Measurements from ENCODE around the gene ZNF142. TPM values are rescaled to one million over a fixed set of nuclear protein-coding genes. Genes with fewer than 3 reads are reported as not detected.
A peak's percentile ranks its signal among the peaks of the same experiment; 100 is the strongest.

ZNF142 gene
- total and polyA plus RNA-seq, 9 of the 15 experiments (the other 6 are each of a cell fraction or from before 2014, with no cell fraction given): 0.50 to 26.1 (median 4.5) TPM

GRCh38 chr2:218671654-218672566 is 12.5 kb upstream of the ZNF142 start, which contains the start of the genes RNF25 and STK36 (continued):
- TF ChIP-seq BRD4 (IDR thresholded peaks at IDR 0.05) (no peak), HNRNPUL1 (IDR thresholded peaks at IDR 0.05; ENCODE audit: low read length) (no peak), KLF16 (IDR thresholded peaks at IDR 0.05) (no peak), JUNB (CRISPR knock-in tag; conservative IDR thresholded peaks at IDR 0.05) (no peak), ZNF140 (CRISPR knock-in tag; IDR thresholded peaks at IDR 0.05) (no peak), GATAD2A (IDR thresholded peaks at IDR 0.05) (no peak), ZNF551 (CRISPR knock-in tag; IDR thresholded peaks at IDR 0.05) (no peak), SMAD4 (CRISPR knock-in tag; conservative IDR thresholded peaks at IDR 0.05) (no peak; the same call in 1 of the 2 replicates), ZNF511 (CRISPR knock-in tag; IDR thresholded peaks at IDR 0.05) (no peak), GABPB1 (CRISPR knock-in tag; IDR thresholded peaks at IDR 0.05) (peak; percentile 94), C11orf30 (IDR thresholded peaks at IDR 0.05; ENCODE audit: low read depth) (peak; percentile 96), ZHX1 (conservative IDR thresholded peaks at IDR 0.05; ENCODE audit: low read length) (no peak), SRSF9 (IDR thresholded peaks at IDR 0.05; ENCODE audit: borderline replicate concordance, low read depth, low read length) (no peak), ZNF445 (CRISPR knock-in tag; IDR thresholded peaks at IDR 0.05; ENCODE audit: low read depth) (no peak), ATF1 (CRISPR knock-in tag; IDR thresholded peaks at IDR 0.05) (no peak), ATF1 (tag; IDR thresholded peaks at IDR 0.05) (peak; percentile 28; the same call in 1 of the 2 replicates), RBM39 (optimal IDR thresholded peaks at IDR 0.05; ENCODE audit: low read depth, low read length) (no peak), ZKSCAN3 (CRISPR knock-in tag; IDR thresholded peaks at IDR 0.05) (no peak)
- TF ChIP-seq, protein P1, sequence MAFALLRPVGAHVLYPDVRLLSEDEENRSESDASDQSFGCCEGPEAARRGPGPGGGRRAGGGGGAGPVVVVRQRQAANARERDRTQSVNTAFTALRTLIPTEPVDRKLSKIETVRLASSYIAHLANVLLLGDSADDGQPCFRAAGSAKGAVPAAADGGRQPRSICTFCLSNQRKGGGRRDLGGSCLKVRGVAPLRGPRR (CRISPR knock-in tag; IDR thresholded peaks at IDR 0.05): no peak
- TF ChIP-seq, protein P2, sequence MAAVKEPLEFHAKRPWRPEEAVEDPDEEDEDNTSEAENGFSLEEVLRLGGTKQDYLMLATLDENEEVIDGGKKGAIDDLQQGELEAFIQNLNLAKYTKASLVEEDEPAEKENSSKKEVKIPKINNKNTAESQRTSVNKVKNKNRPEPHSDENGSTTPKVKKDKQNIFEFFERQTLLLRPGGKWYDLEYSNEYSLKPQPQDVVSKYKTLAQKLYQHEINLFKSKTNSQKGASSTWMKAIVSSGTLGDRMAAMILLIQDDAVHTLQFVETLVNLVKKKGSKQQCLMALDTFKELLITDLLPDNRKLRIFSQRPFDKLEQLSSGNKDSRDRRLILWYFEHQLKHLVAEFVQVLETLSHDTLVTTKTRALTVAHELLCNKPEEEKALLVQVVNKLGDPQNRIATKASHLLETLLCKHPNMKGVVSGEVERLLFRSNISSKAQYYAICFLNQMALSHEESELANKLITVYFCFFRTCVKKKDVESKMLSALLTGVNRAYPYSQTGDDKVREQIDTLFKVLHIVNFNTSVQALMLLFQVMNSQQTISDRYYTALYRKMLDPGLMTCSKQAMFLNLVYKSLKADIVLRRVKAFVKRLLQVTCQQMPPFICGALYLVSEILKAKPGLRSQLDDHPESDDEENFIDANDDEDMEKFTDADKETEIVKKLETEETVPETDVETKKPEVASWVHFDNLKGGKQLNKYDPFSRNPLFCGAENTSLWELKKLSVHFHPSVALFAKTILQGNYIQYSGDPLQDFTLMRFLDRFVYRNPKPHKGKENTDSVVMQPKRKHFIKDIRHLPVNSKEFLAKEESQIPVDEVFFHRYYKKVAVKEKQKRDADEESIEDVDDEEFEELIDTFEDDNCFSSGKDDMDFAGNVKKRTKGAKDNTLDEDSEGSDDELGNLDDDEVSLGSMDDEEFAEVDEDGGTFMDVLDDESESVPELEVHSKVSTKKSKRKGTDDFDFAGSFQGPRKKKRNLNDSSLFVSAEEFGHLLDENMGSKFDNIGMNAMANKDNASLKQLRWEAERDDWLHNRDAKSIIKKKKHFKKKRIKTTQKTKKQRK (IDR thresholded peaks at IDR 0.05; ENCODE audit: borderline replicate concordance, low read depth, low read length): no peak
- TF ChIP-seq, protein P3, sequence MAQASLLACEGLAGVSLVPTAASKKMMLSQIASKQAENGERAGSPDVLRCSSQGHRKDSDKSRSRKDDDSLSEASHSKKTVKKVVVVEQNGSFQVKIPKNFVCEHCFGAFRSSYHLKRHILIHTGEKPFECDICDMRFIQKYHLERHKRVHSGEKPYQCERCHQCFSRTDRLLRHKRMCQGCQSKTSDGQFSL (CRISPR knock-in tag; IDR thresholded peaks at IDR 0.05): 0 out of 2 replicates have a peak, but pooled peaks have one; percentile 66
- TF ChIP-seq, protein P3 (tag; IDR thresholded peaks at IDR 0.05): no peak

All from K562 (cell line).